ENCODE data around the gene ZBTB7C. TPM values are rescaled to one million over a fixed set of nuclear protein-coding genes. Genes with fewer than 3 reads are reported as not detected.

ZBTB7C gene
- total RNA-seq, 4 donors from 2014 or later, result 38.2 to 92.3 (median 52.4) TPM

- peaks cover 0 to 36% (median 13%) of the 10 kb centered on the region in 3 donors for H3K4me1 ChIP-seq
- no peak overlapping the region for H3K27ac ChIP-seq
- WGBS, 2 donors, result 56 to 57% methylated on average over 2 of the region's 2 CpGs
- H3K9me3 ChIP-seq, result no peaks in the 10 kb centered on the region
- DNase-seq, result no peak
- intact Hi-C loops (cut with DNase I), result no loop called here
- H3K36me3 ChIP-seq, result no peaks in the 10 kb centered on the region
- H3K27me3 ChIP-seq, result no peaks in the 10 kb centered on the region
- TF ChIP-seq CTCF (IDR thresholded peaks at IDR 0.05) (no peak), POLR2A (IDR thresholded peaks at IDR 0.05) (no peak)
- H3K4me3 ChIP-seq, result no peak overlapping the region
Measured at GRCh38 chr18:48433541-48433940, 24.4 kb upstream of the ZBTB7C start.

DNA sequence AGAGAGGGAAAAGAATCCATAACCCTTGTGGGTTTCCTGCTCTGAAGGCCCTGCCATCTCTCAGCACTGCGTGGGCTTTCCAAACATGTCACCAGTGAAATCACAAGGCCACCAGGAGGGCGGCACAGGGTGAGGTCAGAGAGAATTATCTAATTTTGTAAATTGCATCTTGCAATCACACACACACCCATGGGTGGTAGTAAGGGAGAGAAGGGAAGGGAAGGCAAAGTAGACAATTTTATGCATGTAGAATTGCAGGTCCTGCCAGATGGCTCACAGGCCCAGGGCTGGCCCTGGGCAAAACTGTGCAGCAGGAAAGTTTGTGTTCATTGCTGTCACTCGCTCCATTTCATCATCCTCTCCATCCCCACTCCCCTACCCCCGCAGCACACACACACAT is 21.0 kb upstream of the ZBTB7C start:
- intact Hi-C loops (cut with DNase I), result no loop called here
- H3K27me3 ChIP-seq, result no peaks in the 10 kb centered on the region
- peaks cover 0 to 23% (median 10%) of the 10 kb centered on the region in 3 donors for H3K4me1 ChIP-seq
- H3K27ac ChIP-seq, result no peak overlapping the region
- H3K4me3 ChIP-seq, result no peak overlapping the region
- WGBS, 2 donors, result 64 to 81% methylated on average over 4 of the region's 4 CpGs
- H3K36me3 ChIP-seq, result no peaks in the 10 kb centered on the region
- DNase-seq, result no peak
- TF ChIP-seq CTCF (IDR thresholded peaks at IDR 0.05) (no peak), POLR2A (IDR thresholded peaks at IDR 0.05) (no peak)
- no peaks in the 10 kb centered on the region for H3K9me3 ChIP-seq

- intact Hi-C loops (cut with DNase I), result no loop called here
- Histone ChIP-seq H3K27ac (no peak overlapping the region), H3K4me3 (no peak overlapping the region), H3K4me1 (peaks cover 0 to 23% (median 10%) of the 10 kb centered on the region in 3 donors), H3K36me3 (no peaks in the 10 kb centered on the region), H3K27me3 (no peaks in the 10 kb centered on the region), H3K9me3 (no peaks in the 10 kb centered on the region)
- no peak for DNase-seq
- 51 to 54% methylated on average over 5 to 6 of the region's 9 CpGs for WGBS, 2 donors
- TF ChIP-seq POLR2A (IDR thresholded peaks at IDR 0.05) (no peak), CTCF (IDR thresholded peaks at IDR 0.05) (no peak)
Measured at GRCh38 chr18:48428475-48429177, 19.4 kb upstream of the ZBTB7C start.

DNA sequence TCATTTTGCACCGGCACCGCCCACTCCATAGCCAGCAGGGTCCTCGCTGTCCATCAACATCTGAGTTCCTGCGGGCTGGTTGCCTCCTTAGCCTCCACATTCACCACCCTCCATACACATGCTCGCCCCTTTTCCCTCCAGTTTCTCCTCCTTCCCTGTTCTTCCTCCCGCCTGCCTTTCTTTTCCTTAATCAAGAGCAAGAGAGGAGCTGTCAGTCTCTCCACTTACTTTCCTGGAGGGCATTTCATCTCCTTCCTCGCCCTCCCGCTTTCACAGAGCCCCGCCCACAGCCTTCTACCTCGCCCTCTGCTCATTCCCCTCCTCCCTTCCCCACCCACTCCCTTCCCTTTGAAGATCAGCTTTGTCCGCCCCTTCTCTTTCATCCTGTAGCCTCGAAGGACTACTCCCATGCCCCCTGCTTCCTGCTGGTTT is 13.8 kb upstream of the ZBTB7C start:
- no peak overlapping the region for H3K27ac ChIP-seq
- peaks cover 0 to 18% (median 8%) of the 10 kb centered on the region in 3 donors for H3K4me1 ChIP-seq
- peaks cover 0 to 16% (median 0%) of the 10 kb centered on the region in 4 donors for H3K27me3 ChIP-seq
- no peaks in the 10 kb centered on the region for H3K36me3 ChIP-seq
- WGBS, 2 donors, result 37 to 38% methylated on average over 12 of the region's 12 CpGs
- DNase-seq, result no peak
- H3K9me3 ChIP-seq, result no peaks in the 10 kb centered on the region
- H3K4me3 ChIP-seq, result no peak overlapping the region
- TF ChIP-seq POLR2A (IDR thresholded peaks at IDR 0.05) (no peak), CTCF (IDR thresholded peaks at IDR 0.05) (no peak)
- intact Hi-C loops (cut with DNase I), result no loop called here

GRCh38 chr18:48419277-48420022 is 10.3 kb upstream of the ZBTB7C start:
- WGBS, 2 donors, result 67 to 78% methylated on average over 9 to 10 of the region's 10 CpGs
- Histone ChIP-seq H3K27me3 (peaks cover 0 to 16% (median 0%) of the 10 kb centered on the region in 4 donors), H3K4me3 (no peak overlapping the region), H3K27ac (no peak overlapping the region), H3K4me1 (peaks cover 0 to 18% (median 8%) of the 10 kb centered on the region in 3 donors), H3K9me3 (no peaks in the 10 kb centered on the region), H3K36me3 (no peaks in the 10 kb centered on the region)
- TF ChIP-seq POLR2A (IDR thresholded peaks at IDR 0.05) (no peak), CTCF (IDR thresholded peaks at IDR 0.05) (peak in 2 of 6 experiments; percentile 20 to 22)
- intact Hi-C loops (cut with DNase I), result no loop called here
- no peak for DNase-seq

All from esophagus squamous epithelium (tissue), 5 donors.